NCI-H82 treated with DMSO at 0.1 percent for 48 hours (cell line): ENCODE data around the gene ZC3H6.
"Not testable (repeated sequence)": the region's sequence is repeated elsewhere in the genome, so short reads cannot be mapped to it uniquely, and the experiment has no call there.

Source experiments
- DNase-seq: peaks from one replicate; lab custom pipeline; 2025; ENCODE audit not compliant: unreplicated experiment; lab: John Stamatoyannopoulos, UW

Gene ZC3H6

DNA sequence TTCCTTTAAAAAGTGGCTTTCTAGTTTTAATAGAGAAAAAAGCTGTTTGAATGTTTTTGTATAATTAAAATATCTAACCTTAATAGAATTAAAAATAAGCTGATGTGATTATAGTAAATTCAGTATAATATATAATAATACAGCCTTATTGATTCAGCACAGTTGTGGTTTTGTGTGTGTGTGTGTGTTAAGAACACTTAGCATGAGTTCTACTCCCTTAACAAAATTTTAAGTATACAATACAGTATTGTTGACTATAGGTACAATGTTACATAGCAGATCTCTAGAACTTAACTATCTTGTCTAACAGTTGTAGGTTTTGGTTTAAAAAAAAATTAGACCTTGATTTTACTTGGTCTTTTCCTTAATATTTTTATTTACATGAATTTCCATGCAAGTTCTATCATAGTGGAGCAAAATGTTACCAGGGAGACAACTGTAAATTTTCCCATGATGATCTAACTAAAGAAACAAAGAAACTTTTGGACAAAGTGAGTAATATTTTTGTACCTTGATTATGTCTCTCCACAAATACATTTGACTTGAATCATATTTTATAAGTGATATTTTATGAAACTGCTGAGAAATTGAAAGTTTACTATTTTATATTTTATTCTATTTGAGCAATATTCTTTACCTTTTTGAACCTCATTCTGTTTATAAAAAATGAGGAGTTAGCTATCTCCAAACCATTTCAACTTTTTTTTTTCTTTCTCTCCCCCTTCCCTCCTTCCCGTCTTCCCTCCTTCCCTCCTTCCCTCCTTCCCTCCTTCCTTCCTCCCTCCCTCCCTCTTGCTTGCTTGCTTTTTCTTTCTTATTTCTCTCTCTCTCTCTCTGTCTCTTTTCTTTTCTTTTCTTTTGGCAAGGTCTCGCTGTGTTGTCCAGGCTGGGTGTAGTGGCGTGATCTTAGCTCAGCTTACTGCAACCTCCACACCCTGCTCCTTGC is 46.3 kb downstream of the ZC3H6 start:
- no peak for DNase-seq

DNA sequence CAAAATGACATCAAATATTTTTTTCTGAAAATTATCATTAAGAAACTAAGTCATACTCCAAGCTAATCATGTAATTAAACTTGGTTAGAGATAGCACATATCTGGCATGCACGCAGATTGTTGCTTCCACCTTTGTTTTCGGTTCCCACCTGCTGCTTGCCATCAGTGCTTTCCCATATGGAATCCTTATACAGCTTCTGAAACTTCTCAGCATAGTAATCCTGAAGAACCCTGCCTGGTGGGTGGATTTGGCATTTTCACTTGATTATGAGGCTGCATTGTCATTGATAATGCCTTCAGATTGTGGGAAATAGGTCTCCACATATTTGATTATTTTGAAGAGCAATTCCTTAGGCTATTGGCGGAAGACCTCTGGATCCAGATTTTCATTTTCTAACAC is 47.5 kb downstream of the ZC3H6 start:
- DNase-seq, result no peak

DNA sequence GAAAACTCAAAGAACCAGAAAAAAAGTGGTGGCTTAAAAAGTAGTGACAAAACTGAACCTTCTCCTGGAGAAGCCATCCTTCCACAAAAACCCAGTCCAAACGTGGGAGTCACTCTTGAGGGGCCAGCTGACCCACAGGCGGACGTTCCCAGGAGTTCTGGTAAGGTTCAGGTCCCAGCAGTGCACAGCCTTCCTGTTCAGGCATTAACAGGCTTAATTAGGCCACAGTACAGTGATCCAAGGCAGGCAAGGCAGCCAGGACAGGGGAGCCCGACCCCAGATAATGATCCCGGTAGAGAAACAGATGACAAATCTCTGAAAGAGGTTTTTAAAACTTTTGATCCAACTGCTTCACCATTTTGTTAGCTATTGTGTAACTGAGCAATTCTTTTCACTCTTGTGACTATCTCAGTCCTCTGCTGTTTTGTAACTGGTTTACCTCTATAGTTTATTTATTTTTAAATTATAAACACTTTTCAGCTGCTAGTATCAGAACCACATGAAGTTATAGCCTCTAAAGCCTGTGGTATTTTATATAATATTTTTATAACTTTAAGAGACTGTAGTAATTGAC is 56.8 kb downstream of the ZC3H6 start:
- DNase-seq, result no peak

DNA sequence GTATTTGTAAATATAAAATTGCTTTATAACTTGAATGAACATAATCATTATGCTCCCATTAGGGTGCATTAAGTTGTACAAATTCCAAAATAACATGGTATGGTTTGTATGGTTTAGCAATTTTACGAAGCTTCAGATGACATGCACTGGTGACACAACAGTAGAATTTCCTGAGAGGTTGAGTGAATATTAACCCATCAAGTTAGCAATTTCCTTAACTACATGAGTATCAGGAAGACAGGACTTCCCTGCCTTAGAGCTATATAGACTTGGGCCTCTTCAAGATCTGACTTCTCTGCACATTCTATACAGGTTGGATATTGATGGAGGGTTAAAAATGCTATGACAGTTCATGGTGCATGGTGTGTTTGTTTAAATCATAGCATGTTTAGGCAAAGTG is 60.2 kb downstream of the ZC3H6 start:
- no peak for DNase-seq

DNA sequence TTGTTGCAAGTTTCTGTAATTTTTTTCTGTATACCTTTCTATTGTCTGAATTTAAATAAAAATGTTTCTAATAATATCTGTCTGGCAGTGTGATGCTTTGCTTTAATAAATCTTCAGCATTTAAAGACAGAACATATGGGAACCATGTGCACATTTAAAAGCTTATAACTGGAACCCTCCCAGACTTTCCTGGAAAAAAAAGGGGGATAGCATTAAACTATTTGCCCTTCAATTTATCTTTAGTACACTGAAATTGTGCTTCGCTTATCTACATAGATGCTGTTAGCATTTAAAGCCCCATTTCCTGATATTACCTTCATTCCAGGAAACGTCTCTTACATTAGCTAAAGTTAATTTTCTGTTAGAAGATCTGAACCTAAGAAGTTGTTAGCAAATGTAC is 64.6 kb downstream of the ZC3H6 start:
- DNase-seq, result no peak

DNA sequence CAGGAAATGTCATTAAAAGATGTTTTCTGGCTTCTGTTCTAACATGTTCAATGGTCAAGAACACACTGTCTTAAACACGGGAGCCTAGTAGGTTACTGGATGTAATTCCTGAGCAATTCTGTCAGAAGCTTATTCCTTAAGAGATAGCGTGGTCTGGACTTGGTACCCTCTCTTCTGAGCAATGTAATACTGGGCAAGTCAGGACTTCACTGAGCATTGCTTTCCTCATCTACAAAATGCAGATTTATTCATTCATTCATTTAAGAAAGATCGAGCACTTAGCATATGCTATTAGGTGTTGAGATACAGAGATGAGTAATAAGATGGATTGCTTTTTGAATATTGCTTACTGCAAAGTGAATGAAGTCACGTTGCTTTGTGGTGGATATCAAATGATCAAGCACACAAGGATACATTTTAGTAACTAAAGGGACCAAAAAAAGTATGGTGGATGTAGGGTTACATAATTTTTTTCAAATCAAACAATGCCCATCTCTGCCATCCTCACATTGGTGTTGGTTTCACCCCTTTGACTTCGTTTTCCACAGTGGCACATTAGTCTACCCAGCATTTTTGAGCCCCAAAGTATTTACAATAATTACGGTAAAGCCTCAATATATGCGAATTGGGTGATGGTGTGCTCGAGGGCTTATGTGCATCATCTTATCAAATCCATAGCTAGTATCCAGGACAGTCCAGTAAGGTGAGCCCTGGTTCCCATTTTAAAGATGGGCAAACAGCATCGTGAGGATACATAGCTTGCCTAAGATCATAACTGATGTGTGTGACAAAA is 65.3 kb downstream of the ZC3H6 start:
- DNase-seq, result no peak

DNA sequence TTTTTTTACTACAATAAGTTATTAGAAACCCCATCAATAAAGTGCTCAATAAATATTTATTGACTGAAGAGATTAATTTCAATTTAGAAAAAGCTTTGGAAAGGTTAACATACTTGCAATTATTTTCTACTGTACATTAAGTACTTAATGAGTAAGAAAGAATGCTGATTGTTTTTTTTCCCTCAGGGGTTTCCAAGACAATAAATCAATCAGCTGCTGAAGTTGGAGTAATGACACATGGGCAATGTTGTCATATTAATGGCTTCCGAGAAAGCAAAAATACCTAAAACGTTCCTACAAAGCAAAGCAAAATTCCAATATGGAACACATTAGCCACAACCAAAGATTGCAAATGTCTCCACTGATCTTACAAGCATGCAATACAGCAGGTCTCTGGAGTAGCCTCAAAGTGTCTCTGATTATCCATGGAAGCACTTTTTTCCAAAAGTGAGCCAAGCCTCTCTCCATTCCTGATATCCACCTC is 66.7 kb downstream of the ZC3H6 start:
- no peak for DNase-seq

DNA sequence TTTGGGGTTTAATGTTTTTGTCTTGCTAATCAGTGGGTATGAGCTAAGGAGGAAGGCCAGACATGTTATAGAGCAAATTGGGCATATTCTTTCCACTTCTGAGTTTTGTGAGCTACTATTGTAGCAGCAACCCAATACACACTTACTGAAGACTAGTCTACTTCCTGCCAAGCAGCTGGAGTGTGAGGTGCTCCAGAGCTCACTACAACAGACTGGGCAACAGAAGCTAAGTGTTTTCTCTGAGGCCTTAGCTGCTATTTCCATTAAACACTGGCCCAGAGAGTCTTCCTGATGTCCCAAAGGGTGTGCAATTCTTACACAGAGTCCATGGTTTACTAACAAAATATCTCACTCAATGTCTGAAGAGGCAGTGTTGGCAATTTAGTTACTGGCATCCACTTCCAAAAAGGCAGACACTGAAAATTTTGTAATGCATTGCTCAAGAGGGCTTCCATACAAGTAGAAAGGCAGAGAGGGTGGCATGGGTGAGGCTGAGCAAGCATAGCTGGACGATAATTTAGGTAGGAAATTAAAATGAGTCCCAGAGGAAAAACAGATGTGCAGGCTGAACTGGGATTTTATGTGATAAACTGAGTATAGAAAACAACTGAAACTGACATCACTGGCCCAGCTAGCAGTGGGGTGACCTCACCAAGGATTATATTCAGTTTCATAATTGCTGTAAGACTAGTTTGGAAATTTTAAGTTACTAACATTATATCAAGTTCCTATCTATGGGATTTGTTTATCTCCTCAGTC is 68.6 kb downstream of the ZC3H6 start:
- DNase-seq, result no peak

DNA sequence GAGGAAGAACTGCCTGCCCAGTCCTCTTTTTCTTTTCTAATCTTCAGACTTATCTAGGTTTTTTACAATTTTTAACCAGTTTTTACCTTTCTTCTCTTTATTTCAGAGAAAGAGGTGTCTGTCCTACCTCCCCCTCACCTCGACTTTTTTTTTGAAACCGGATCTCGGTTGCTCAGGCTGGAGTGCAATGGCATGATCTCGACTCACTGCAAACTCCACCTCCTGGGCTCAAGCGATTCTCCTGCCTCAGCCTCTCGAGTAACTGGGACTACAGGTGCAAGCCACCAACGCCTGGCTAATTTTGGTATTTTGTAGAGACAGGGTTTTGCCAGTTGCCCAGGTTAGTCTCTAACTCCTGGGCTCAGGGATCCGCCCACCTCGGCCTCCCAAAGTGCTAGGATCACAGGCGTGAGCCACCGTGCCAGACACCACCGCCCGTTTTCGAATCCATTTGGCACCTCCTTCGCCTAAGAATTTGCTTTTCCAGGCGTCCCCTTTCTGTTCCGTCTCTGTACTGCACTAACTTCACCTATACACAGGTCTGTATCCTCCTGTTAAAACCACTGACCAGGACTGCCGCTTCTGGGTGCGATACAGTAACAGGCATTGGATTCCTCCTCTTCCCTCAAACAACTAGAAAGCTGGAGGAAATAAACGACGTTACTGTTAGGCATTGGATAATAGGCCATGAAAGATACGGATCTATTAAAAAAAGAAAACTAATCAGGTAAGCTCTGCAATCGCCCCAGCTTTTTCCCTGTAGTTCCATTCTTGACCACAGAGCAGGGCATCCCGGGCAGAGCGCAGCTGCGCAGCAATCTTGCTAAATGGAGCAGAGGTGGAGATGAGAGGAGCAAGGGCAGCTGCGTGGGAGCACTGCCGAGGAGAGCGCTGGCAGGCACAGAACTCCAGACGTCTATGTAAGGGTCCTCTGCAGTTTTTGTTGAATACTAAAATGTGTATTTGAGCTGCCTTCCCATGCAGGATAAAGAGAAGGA is 69.9 kb downstream of the ZC3H6 start:
- no peak for DNase-seq

DNA sequence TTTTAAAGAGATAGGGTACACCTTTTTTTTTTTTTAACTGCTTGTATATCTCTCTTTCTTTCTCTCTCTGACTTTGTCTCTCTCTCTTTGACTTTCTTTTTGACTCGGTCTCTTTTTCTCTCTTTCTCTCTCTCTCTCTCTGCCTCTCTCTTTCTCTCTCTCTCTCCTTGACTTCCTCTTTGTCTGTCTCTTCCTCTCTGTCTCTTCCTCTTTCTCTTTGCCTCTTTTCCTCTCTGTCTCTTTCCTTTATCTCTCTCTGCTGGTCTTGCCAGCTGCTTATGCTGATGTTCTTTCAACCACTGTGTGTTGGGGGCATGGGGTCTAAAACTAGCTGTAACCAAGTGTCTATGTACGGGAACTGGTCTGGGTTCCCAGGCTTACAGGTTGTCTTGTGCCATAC is 76.9 kb downstream of the ZC3H6 start:
- DNase-seq, result not testable (repeated sequence)

DNA sequence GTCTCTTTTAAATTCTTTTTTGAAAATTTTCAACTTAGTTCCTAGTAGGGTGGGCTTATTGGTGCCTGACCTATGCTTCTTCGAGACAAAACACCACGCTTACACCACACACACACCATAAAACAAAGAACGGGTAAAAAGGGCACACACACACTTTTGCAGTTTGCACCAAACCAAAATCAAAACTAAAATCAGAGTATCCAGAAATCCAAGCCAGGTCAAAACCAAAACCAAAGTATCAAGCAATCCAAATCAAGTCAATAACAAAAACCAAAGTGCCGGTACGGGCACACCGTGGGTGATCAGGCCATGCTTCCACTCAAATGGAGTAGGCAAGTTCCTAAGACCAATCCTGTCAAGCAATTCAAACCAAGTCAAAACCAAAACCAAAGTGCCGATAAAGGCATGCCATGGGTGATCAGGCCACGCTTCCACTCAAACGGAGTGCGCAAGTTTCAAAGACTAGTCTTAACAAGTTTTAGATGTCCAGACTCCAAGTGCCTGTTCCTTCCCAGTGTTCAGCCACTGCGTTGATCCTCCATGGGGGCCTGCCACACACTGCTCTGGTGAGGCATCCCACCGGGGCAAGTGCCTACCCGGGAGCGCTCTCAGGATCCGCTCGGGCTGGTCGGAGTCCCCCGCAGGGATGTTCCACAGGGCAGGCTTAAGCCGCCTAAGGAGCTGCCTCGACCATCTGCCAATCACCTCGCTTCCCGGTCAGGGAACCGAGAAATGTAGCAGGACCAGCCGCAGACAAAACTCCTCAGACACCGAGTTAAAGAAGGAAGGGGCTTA is 77.6 kb downstream of the ZC3H6 start:
- not testable (repeated sequence) for DNase-seq

DNA sequence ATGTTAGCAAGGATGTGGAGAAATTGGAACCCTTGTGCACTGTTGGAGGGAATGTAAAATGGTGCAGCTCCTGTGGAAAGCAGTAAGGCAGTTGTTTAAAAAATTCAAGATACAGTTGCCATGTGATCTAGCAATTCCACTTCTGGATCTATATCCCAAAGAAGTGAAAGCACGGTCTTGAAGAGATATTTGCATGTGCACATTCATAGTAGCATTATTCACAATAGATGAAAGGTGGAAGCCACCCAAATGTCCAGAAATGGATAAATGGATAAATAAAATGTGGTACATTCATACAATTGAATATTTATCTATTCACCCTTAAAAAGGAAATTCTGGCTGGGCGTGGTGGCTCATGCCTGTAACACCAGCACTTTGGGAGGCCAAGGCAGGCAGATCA is 78.9 kb downstream of the ZC3H6 start:
- DNase-seq, result not testable (repeated sequence)

DNA sequence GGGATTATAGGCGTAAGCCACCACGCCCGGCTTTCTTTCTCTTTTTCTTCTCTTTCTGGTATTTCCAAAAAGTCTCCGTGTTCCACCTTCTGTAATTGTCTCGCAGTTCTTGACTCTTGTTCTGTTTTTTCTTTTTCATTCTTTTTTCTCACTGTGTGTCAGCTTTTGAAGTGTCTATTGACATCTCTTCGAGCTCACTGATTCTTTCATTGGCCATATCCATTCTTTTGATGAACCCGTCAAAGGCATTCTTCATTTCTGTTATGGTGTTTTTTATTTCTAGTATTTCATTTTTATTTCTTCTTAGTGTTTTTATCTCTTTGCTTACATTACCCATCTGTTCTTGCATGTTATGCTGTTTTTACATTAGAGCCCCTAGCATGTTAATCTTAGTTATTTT is 84.7 kb downstream of the ZC3H6 start:
- DNase-seq, result not testable (repeated sequence)
